Stomach (tissue), 4 donors: Measurements from ENCODE around the gene STYXL1.

Source experiments
- CTCF ChIP-seq, 7 experiments: fragments of 450-650 bp in 4 of 7; fragments of 200-600 bp in 3 of 7; sonication (generic) in 3 of 7; IDR thresholded peaks; one replicate each; pipeline ENCODE4 v1.5.1; 2016 to 2019; ENCODE audit warnings: antibody characterized with exemption in 7 of 7, control low read depth in 2 of 7, mild to moderate bottlenecking in 1 of 7
- EP300 ChIP-seq: sonication (generic); formaldehyde crosslinking; IDR thresholded peaks from one replicate; pipeline ENCODE4 v1.6.1; 2017; ENCODE audit warnings: antibody characterized with exemption
- POLR2A ChIP-seq, 4 donors: fragments of 450-650 bp; IDR thresholded peaks; one replicate each; pipeline ENCODE4 v1.6.1; 2016; ENCODE audit warnings: antibody characterized with exemption in 4 of 4, control low read depth in 2 of 4, mild to moderate bottlenecking in 1 of 4, moderate library complexity in 1 of 4
- POLR2AphosphoS5 ChIP-seq, 3 donors: sonication (generic); formaldehyde crosslinking; IDR thresholded peaks; one replicate each; pipeline ENCODE4 v1.6.1; 2016; ENCODE audit warnings: antibody characterized with exemption in 3 of 3

- TF ChIP-seq CTCF (IDR thresholded peaks at IDR 0.05) (no peak), POLR2AphosphoS5 (IDR thresholded peaks at IDR 0.05) (no peak), POLR2A (IDR thresholded peaks at IDR 0.05) (no peak), EP300 (no peak)
Observed at GRCh38 chr7:76054123-76055120, 6.6 kb upstream of the STYXL1 start.
